CD1c-positive myeloid dendritic cell (primary cell): ENCODE measurements around the gene CHRD.
A peak's percentile ranks its signal among the peaks of the same experiment; 100 is the strongest.

ENCODE experiments used
- DNase-seq: peaks from one replicate; pipeline ENCODE4 v3.0.0-alpha.2; 2016; ENCODE audit errors: extremely low spot score

The CHRD gene

GRCh38 chr3:184346480-184347190 lies 33.2 kb upstream of the CHRD start:
- no peak for DNase-seq

GRCh38 chr3:184347321-184348056 lies 32.4 kb upstream of the CHRD start:
- DNase-seq: no peak

- DNase-seq: no peak
Measured at GRCh38 chr3:184348057-184348382, 31.8 kb upstream of the CHRD start.

- DNase-seq: no peak
Measured at GRCh38 chr3:184349563-184350470, 30.0 kb upstream of the CHRD start.

GRCh38 chr3:184350618-184351017 lies 29.2 kb upstream of the CHRD start:
- no peak for DNase-seq

- DNase-seq: no peak
Measured at GRCh38 chr3:184351511-184352148, 28.2 kb upstream of the CHRD start.

GRCh38 chr3:184352149-184352785 lies 27.6 kb upstream of the CHRD start:
- DNase-seq: no peak

- DNase-seq: no peak
Measured at GRCh38 chr3:184352897-184353545, 26.8 kb upstream of the CHRD start.

GRCh38 chr3:184353546-184353941 lies 26.3 kb upstream of the CHRD start:
- no peak for DNase-seq

- peak; percentile 41 for DNase-seq
Measured at GRCh38 chr3:184354121-184354728, 25.6 kb upstream of the CHRD start.

- no peak for DNase-seq
Measured at GRCh38 chr3:184354754-184355153, 25.1 kb upstream of the CHRD start.

GRCh38 chr3:184355261-184356040 lies 24.4 kb upstream of the CHRD start:
- DNase-seq: no peak

- DNase-seq: no peak
Measured at GRCh38 chr3:184357248-184358123, 22.4 kb upstream of the CHRD start.

GRCh38 chr3:184358124-184358767 lies 21.6 kb upstream of the CHRD start:
- DNase-seq: no peak

- DNase-seq: no peak
Measured at GRCh38 chr3:184358921-184359350, 20.9 kb upstream of the CHRD start.

GRCh38 chr3:184359610-184360009 lies 20.2 kb upstream of the CHRD start:
- DNase-seq: no peak

- DNase-seq: no peak
Measured at GRCh38 chr3:184360070-184360928, 19.6 kb upstream of the CHRD start.
